ENCODE results near the gene DHRS3. TPM values are rescaled to one million over a fixed set of nuclear protein-coding genes. Genes with fewer than 3 reads are reported as not detected.

The DHRS3 gene
- total and polyA plus RNA-seq, 2 of the 13 experiments (the other 11 are each of a cell fraction or from before 2014, with no cell fraction given): 48.5 to 90.5 TPM

GRCh38 chr1:12537906-12538461 lies 80.0 kb downstream of the DHRS3 start (continued):
- TF ChIP-seq FOXM1 (CRISPR knock-in tag; IDR thresholded peaks at IDR 0.05): no peak
- TF ChIP-seq HNF4A (CRISPR knock-in tag; IDR thresholded peaks at IDR 0.05): peak; percentile 69
- TF ChIP-seq SNAI1 (CRISPR knock-in tag; IDR thresholded peaks at IDR 0.05; ENCODE audit: borderline replicate concordance): no peak
- TF ChIP-seq REXO4 (CRISPR knock-in tag; IDR thresholded peaks at IDR 0.05; ENCODE audit: borderline replicate concordance): no peak
- TF ChIP-seq HDAC2 (CRISPR knock-in tag; IDR thresholded peaks at IDR 0.05): no peak
- TF ChIP-seq ZNF878 (CRISPR knock-in tag; IDR thresholded peaks at IDR 0.05): no peak
- no peak for TF ChIP-seq FUBP1 (CRISPR knock-in tag; IDR thresholded peaks at IDR 0.05; ENCODE audit: borderline replicate concordance)
- TF ChIP-seq THYN1 (CRISPR knock-in tag; IDR thresholded peaks at IDR 0.05; ENCODE audit: borderline replicate concordance, low read depth): no peak
- TF ChIP-seq ZFP90 (CRISPR knock-in tag; IDR thresholded peaks at IDR 0.05; ENCODE audit: borderline replicate concordance): no peak
- TF ChIP-seq HOMEZ (CRISPR knock-in tag; IDR thresholded peaks at IDR 0.05; ENCODE audit: low read depth): no peak
- peak; percentile 20; the same call in 1 of the 2 replicates for TF ChIP-seq NCOR1 (IDR thresholded peaks at IDR 0.05; ENCODE audit: borderline replicate concordance, low read length)
- TF ChIP-seq ZNF780A (CRISPR knock-in tag; IDR thresholded peaks at IDR 0.05): no peak
- no peak for TF ChIP-seq ZNF720 (CRISPR knock-in tag; IDR thresholded peaks at IDR 0.05)
- TF ChIP-seq POLR2AphosphoS5 (IDR thresholded peaks at IDR 0.05; ENCODE audit: low read depth, low read length): no peak
- no peak for TF ChIP-seq SNAPC5 (CRISPR knock-in tag; IDR thresholded peaks at IDR 0.05; ENCODE audit: borderline replicate concordance)
- peak; percentile 28; the same call in 1 of the 2 replicates for TF ChIP-seq TARDBP (CRISPR knock-in tag; IDR thresholded peaks at IDR 0.05)
- TF ChIP-seq TRIM24 (CRISPR knock-in tag; IDR thresholded peaks at IDR 0.05): no peak
- no peak for TF ChIP-seq ZNF614 (CRISPR knock-in tag; IDR thresholded peaks at IDR 0.05; ENCODE audit: borderline replicate concordance)
- TF ChIP-seq, protein P1, sequence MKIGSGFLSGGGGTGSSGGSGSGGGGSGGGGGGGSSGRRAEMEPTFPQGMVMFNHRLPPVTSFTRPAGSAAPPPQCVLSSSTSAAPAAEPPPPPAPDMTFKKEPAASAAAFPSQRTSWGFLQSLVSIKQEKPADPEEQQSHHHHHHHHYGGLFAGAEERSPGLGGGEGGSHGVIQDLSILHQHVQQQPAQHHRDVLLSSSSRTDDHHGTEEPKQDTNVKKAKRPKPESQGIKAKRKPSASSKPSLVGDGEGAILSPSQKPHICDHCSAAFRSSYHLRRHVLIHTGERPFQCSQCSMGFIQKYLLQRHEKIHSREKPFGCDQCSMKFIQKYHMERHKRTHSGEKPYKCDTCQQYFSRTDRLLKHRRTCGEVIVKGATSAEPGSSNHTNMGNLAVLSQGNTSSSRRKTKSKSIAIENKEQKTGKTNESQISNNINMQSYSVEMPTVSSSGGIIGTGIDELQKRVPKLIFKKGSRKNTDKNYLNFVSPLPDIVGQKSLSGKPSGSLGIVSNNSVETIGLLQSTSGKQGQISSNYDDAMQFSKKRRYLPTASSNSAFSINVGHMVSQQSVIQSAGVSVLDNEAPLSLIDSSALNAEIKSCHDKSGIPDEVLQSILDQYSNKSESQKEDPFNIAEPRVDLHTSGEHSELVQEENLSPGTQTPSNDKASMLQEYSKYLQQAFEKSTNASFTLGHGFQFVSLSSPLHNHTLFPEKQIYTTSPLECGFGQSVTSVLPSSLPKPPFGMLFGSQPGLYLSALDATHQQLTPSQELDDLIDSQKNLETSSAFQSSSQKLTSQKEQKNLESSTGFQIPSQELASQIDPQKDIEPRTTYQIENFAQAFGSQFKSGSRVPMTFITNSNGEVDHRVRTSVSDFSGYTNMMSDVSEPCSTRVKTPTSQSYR (CRISPR knock-in tag; IDR thresholded peaks at IDR 0.05; ENCODE audit: borderline replicate concordance): no peak
- TF ChIP-seq RAD51 (IDR thresholded peaks at IDR 0.05; ENCODE audit: borderline replicate concordance): no peak
- no peak for TF ChIP-seq NR2F6 (IDR thresholded peaks at IDR 0.05)
- 0 out of 2 replicates have a peak, but pooled peaks have one; percentile 17 for TF ChIP-seq NR2F6 (CRISPR knock-in tag; IDR thresholded peaks at IDR 0.05)
- no peak for TF ChIP-seq IKZF5 (CRISPR knock-in tag; IDR thresholded peaks at IDR 0.05)
- no peak for TF ChIP-seq ZSCAN22 (CRISPR knock-in tag; IDR thresholded peaks at IDR 0.05)
- TF ChIP-seq ZMYM3 (CRISPR knock-in tag; IDR thresholded peaks at IDR 0.05): peak; percentile 70
